ENCODE measurements around the gene SMC5.
"Not testable (repeated sequence)": the region's sequence is repeated elsewhere in the genome, so short reads cannot be mapped to it uniquely, and the experiment has no call there.

Gene SMC5

GRCh38 chr9:70298245-70298771, 39.5 kb downstream of the SMC5 start:
- no peak for TF ChIP-seq CTCF (IDR thresholded peaks at IDR 0.05; ENCODE audit: extremely low read depth, insufficient read depth, missing control alignments)
- in situ Hi-C loops (cut with MboI; ENCODE audit: low pct_unique_long_range_greater_than_20kb, low sequenced_read_pairs, unreplicated experiment): no loop called here
- DNase-seq (ENCODE audit: low spot score): no peak

- in situ Hi-C loops (cut with MboI; ENCODE audit: low pct_unique_long_range_greater_than_20kb, low sequenced_read_pairs, unreplicated experiment): no loop called here
- TF ChIP-seq CTCF (IDR thresholded peaks at IDR 0.05; ENCODE audit: extremely low read depth, insufficient read depth, missing control alignments): no peak
- DNase-seq (ENCODE audit: low spot score): no peak
These were observed 44.5 kb downstream of the SMC5 start for GRCh38 chr9:70303268-70303667.

GRCh38 chr9:70304810-70305209, 46.0 kb downstream of the SMC5 start:
- TF ChIP-seq CTCF (IDR thresholded peaks at IDR 0.05; ENCODE audit: extremely low read depth, insufficient read depth, missing control alignments): no peak
- in situ Hi-C loops (cut with MboI; ENCODE audit: low pct_unique_long_range_greater_than_20kb, low sequenced_read_pairs, unreplicated experiment): no loop called here
- no peak for DNase-seq (ENCODE audit: low spot score)

- in situ Hi-C loops (cut with MboI; ENCODE audit: low pct_unique_long_range_greater_than_20kb, low sequenced_read_pairs, unreplicated experiment): no loop called here
These were observed 56.6 kb downstream of the SMC5 start for GRCh38 chr9:70315389-70315788.

GRCh38 chr9:70318002-70318401, 59.2 kb downstream of the SMC5 start:
- DNase-seq (ENCODE audit: low spot score): no peak
- in situ Hi-C loops (cut with MboI; ENCODE audit: low pct_unique_long_range_greater_than_20kb, low sequenced_read_pairs, unreplicated experiment): no loop called here
- no peak for TF ChIP-seq CTCF (IDR thresholded peaks at IDR 0.05; ENCODE audit: extremely low read depth, insufficient read depth, missing control alignments)

More at GRCh38 chr9:70315389-70315788, 56.6 kb downstream of the SMC5 start:
- no peak for TF ChIP-seq CTCF (IDR thresholded peaks at IDR 0.05; ENCODE audit: extremely low read depth, insufficient read depth, missing control alignments)
- no peak for DNase-seq (ENCODE audit: low spot score)

GRCh38 chr9:70322096-70322495, 63.3 kb downstream of the SMC5 start:
- in situ Hi-C loops (cut with MboI; ENCODE audit: low pct_unique_long_range_greater_than_20kb, low sequenced_read_pairs, unreplicated experiment): no loop called here
- no peak for TF ChIP-seq CTCF (IDR thresholded peaks at IDR 0.05; ENCODE audit: extremely low read depth, insufficient read depth, missing control alignments)

GRCh38 chr9:70324963-70325362, 66.2 kb downstream of the SMC5 start:
- no peak for DNase-seq (ENCODE audit: low spot score)
- no peak for TF ChIP-seq CTCF (IDR thresholded peaks at IDR 0.05; ENCODE audit: extremely low read depth, insufficient read depth, missing control alignments)
- in situ Hi-C loops (cut with MboI; ENCODE audit: low pct_unique_long_range_greater_than_20kb, low sequenced_read_pairs, unreplicated experiment): no loop called here

More at GRCh38 chr9:70322096-70322495, 63.3 kb downstream of the SMC5 start:
- no peak for DNase-seq (ENCODE audit: low spot score)

- DNase-seq (ENCODE audit: low spot score); in situ Hi-C loops (cut with MboI; ENCODE audit: low pct_unique_long_range_greater_than_20kb, low sequenced_read_pairs, unreplicated experiment): not testable (repeated sequence)
These were observed 69.8 kb downstream of the SMC5 start for GRCh38 chr9:70328625-70329024.
